Measurements from ENCODE around the gene SAP30BP.

DNA sequence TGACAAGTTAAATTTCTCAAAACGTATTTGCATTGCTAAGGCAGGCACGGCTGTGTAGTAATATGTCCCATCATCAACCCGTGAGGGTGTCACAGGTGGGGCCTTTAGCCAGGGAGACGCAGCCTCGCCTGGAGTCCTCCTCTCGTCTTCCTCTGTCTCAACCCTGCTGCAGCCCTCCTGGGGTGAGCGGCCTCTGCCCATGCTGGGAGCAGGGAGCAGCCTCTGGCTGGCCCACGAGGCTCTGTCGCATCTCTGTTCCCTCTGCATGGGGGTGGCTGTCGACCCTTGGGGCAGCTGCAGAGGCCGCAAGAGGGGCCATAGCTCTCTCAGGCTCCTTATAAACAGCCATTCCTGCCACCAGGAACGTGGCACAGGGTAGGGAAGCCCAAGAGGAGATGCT, 34.7 kb upstream of the SAP30BP start:
- TF ChIP-seq, protein P1, sequence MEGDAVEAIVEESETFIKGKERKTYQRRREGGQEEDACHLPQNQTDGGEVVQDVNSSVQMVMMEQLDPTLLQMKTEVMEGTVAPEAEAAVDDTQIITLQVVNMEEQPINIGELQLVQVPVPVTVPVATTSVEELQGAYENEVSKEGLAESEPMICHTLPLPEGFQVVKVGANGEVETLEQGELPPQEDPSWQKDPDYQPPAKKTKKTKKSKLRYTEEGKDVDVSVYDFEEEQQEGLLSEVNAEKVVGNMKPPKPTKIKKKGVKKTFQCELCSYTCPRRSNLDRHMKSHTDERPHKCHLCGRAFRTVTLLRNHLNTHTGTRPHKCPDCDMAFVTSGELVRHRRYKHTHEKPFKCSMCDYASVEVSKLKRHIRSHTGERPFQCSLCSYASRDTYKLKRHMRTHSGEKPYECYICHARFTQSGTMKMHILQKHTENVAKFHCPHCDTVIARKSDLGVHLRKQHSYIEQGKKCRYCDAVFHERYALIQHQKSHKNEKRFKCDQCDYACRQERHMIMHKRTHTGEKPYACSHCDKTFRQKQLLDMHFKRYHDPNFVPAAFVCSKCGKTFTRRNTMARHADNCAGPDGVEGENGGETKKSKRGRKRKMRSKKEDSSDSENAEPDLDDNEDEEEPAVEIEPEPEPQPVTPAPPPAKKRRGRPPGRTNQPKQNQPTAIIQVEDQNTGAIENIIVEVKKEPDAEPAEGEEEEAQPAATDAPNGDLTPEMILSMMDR (IDR thresholded peaks at IDR 0.05; ENCODE audit: low read depth, low read length, poor library complexity, severe bottlenecking), result no peak
- no peak for TF ChIP-seq EZH2phosphoT487 (IDR thresholded peaks at IDR 0.05; ENCODE audit: borderline replicate concordance, low read length)
